K562 (cell line): ENCODE results near the gene CDHR1. TPM values are rescaled to one million over a fixed set of nuclear protein-coding genes. Genes with fewer than 3 reads are reported as not detected.
A peak's percentile ranks its signal among the peaks of the same experiment; 100 is the strongest.

ENCODE experiments used
- ATAC-seq: fragments of 200-7000 bp; cut with Tn5 transposase; 3 replicates; pipeline ENCODE4 v1.9.1; 2020; ENCODE audit warnings: moderate library complexity
- BruUV-seq: library from RNA; stranded (reverse); fragments of 400-500 nt; replicated peaks from 2 replicates; lab custom pipeline; 2021; lab: Mats Ljungman, UMichigan
- CTCF ChIA-PET: fragments of 300-600 bp; formaldehyde crosslinking; extraction: SDS; loops from one replicate; lab custom pipeline; 2021; ENCODE audit warnings: low intra/inter-chr PET ratio; lab: Yijun Ruan, JAX
- POLR2A ChIA-PET: fragments of 300-600, 350-650 bp; sonication (Branson Sonifier 250); formaldehyde crosslinking; extraction: SDS; loops from one replicate; lab custom pipeline; 2021; ENCODE audit warnings: antibody characterized with exemption, inconsistent platforms; lab: Yijun Ruan, JAX
- DNase-seq, 4 experiments: peaks; one replicate each; pipeline versions ENCODE4 v3.0.0 to v3.0.0-alpha.2; 2011 to 2018; ENCODE audit warnings: low spot score in 3 of 4, mixed read lengths in 3 of 4; ENCODE audit errors: extremely low read depth in 1 of 4
- FAIRE-seq: peaks from 2 replicates; lab custom pipeline; 2011; peaks lifted over from hg19 to GRCh38; lab: Jason Lieb, UNC
- H2AFZ ChIP-seq: 2 replicates; pipeline ENCODE4 v1.6.0; 2011; ENCODE audit warnings: low read depth, low read length, control low read depth, inconsistent platforms
- H3K27ac ChIP-seq: fragments of 200-600 bp; 3 replicates; pipeline ENCODE4 v1.8.0; 2011; ENCODE audit warnings: low read depth, mild to moderate bottlenecking, control low read depth, inconsistent platforms, low read length, moderate library complexity, mixed read lengths; ENCODE audit errors: extremely low read depth
- H3K27me3 ChIP-seq, 2 experiments: fragments of 300-600 bp in 1 of 2; 2 replicates in 1 of 2; 3 replicates in 1 of 2; pipeline versions ENCODE4 v1.6.0 to v1.8.0; 2011; ENCODE audit warnings: inconsistent platforms in 2 of 2, low read length in 2 of 2, mild to moderate bottlenecking in 1 of 2, mixed read lengths in 1 of 2, moderate library complexity in 1 of 2; ENCODE audit not compliant: control insufficient read depth in 2 of 2, insufficient read depth in 2 of 2
- H3K36me3 ChIP-seq: fragments of 300-600 bp; 3 replicates; pipeline ENCODE4 v1.8.0; 2011; ENCODE audit warnings: mild to moderate bottlenecking, low read length, inconsistent platforms; ENCODE audit not compliant: control insufficient read depth, insufficient read depth
- H3K4me1 ChIP-seq, 2 experiments: fragments of 200-600 bp in 1 of 2; replicated peaks in 1 of 2; 2 replicates in 1 of 2; 3 replicates in 1 of 2; pipeline versions ENCODE4 v1.5.1 to v1.8.0; 2011; ENCODE audit warnings: inconsistent platforms in 2 of 2, low read length in 2 of 2, mild to moderate bottlenecking in 1 of 2, mixed read lengths in 1 of 2, moderate library complexity in 1 of 2; ENCODE audit not compliant: control insufficient read depth in 2 of 2, insufficient read depth in 2 of 2
- H3K4me2 ChIP-seq: 2 replicates; pipeline ENCODE4 v1.6.1; 2011; ENCODE audit warnings: low read length, control low read depth, inconsistent platforms, mixed read lengths; ENCODE audit not compliant: insufficient read depth
- H3K4me3 ChIP-seq: fragments of 200-600 bp; sonication (generic), shearing (Covaris generic); 2 replicates; pipeline ENCODE4 v1.5.1; 2016; ENCODE audit warnings: control low read depth, inconsistent platforms
- H3K79me2 ChIP-seq: fragments of 200-600 bp; 3 replicates; pipeline ENCODE4 v1.8.0; 2011; ENCODE audit warnings: low read length, inconsistent platforms; ENCODE audit not compliant: control insufficient read depth, insufficient read depth
- H3K9ac ChIP-seq, 2 experiments: 2 replicates each; pipeline versions ENCODE4 v1.6.0 to v1.6.1; 2011; ENCODE audit warnings: low read depth in 2 of 2, low read length in 2 of 2, control low read depth in 1 of 2, inconsistent platforms in 1 of 2, mild to moderate bottlenecking in 1 of 2, mixed read lengths in 1 of 2; ENCODE audit not compliant: insufficient read depth in 1 of 2
- H3K9me1 ChIP-seq: one replicate; pipeline ENCODE4 v1.6.0; 2011; ENCODE audit warnings: inconsistent platforms, mild to moderate bottlenecking, low read length, moderate library complexity; ENCODE audit not compliant: control insufficient read depth, insufficient read depth
- H3K9me3 ChIP-seq: replicated peaks from 2 replicates; pipeline ENCODE4 v1.5.1; 2011; ENCODE audit warnings: low read depth, low read length, inconsistent platforms; ENCODE audit not compliant: control insufficient read depth, insufficient read depth
- H4K20me1 ChIP-seq: replicated peaks from 2 replicates; pipeline ENCODE4 v1.6.1; 2011; ENCODE audit warnings: low read length, inconsistent platforms, mixed read lengths; ENCODE audit not compliant: control insufficient read depth, insufficient read depth
- CBFA2T2 ChIP-seq: fragments of 450-650 bp; conservative IDR thresholded peaks from 2 replicates; pipeline ENCODE4 v1.6.1; 2017; ENCODE audit warnings: mild to moderate bottlenecking
- CBFA2T3 ChIP-seq: fragments of 450-650 bp; IDR thresholded peaks from 2 replicates; pipeline ENCODE4 v1.6.1; 2017
- CREB1 ChIP-seq, 2 experiments: sonication (generic) in 1 of 2; formaldehyde crosslinking in 1 of 2; IDR thresholded peaks; 2 replicates each; pipeline versions ENCODE4 v1.6.1 to v1.8.0; 2012 to 2022; ENCODE audit warnings: inconsistent platforms in 1 of 2, mild to moderate bottlenecking in 1 of 2, missing genetic modification reagents in 1 of 2, moderate library complexity in 1 of 2
- FOSL1 ChIP-seq: fragments of 200-800 bp; sonication (Bioruptor generic); conservative IDR thresholded peaks from 2 replicates; pipeline ENCODE4 v1.6.1; 2016; ENCODE audit warnings: missing genetic modification characterization, missing compliant biosample characterization
- IRF2 ChIP-seq: sonication (generic); formaldehyde crosslinking; IDR thresholded peaks from 2 replicates; pipeline ENCODE4 v1.8.1; 2022; ENCODE audit warnings: mild to moderate bottlenecking, missing genetic modification reagents
- JUN ChIP-seq, 2 experiments: sonication (generic) in 1 of 2; formaldehyde crosslinking in 1 of 2; IDR thresholded peaks; 2 replicates each; pipeline versions ENCODE4 v1.6.1 to v1.8.0; 2012 to 2022; ENCODE audit warnings: borderline replicate concordance in 2 of 2, mild to moderate bottlenecking in 2 of 2, improper control_type of control experiment in 1 of 2, low read depth in 1 of 2, low read length in 1 of 2, missing genetic modification reagents in 1 of 2
- JUND ChIP-seq, 2 experiments: IDR thresholded peaks; 2 replicates in 1 of 2; 3 replicates in 1 of 2; pipeline ENCODE4 v1.6.1; 2011; ENCODE audit warnings: borderline replicate concordance in 2 of 2, low read depth in 2 of 2, low read length in 2 of 2, improper control_type of control experiment in 1 of 2, missing biosample characterization in 1 of 2, missing genetic modification characterization in 1 of 2, missing genetic modification reagents in 1 of 2
- TEAD1 ChIP-seq, 2 experiments: fragments of 450-650 bp in 1 of 2; sonication (generic) in 1 of 2; formaldehyde crosslinking; IDR thresholded peaks; 2 replicates each; pipeline versions ENCODE4 v1.4.0 to v1.8.0; 2020 to 2022; ENCODE audit warnings: mild to moderate bottlenecking in 2 of 2, missing genetic modification reagents in 1 of 2
- TEAD4 ChIP-seq, 2 experiments: sonication (generic) in 1 of 2; formaldehyde crosslinking in 1 of 2; IDR thresholded peaks; 2 replicates each; pipeline versions ENCODE4 v1.6.1 to v1.8.0; 2012 to 2022; ENCODE audit warnings: borderline replicate concordance in 1 of 2, inconsistent platforms in 1 of 2, low read length in 1 of 2, mild to moderate bottlenecking in 1 of 2, missing genetic modification reagents in 1 of 2
- ZNF311 ChIP-seq: fragments of 250-450 bp; sonication (Bioruptor Pico); IDR thresholded peaks from 2 replicates; pipeline ENCODE4 v1.4.0; 2020; ENCODE audit warnings: mild to moderate bottlenecking, moderate library complexity
- WGBS: fragments of 100-300 bp; shearing (Covaris generic); methylation state at CpG from one replicate; pipeline ENCODE4 v1.1.6; 2016; ENCODE audit warnings: low coverage, mixed read lengths; ENCODE audit not compliant: insufficient coverage; ENCODE audit errors: missing lambda C conversion rate; 5-methylcytosine and 5-hydroxymethylcytosine counted together
- in situ Hi-C: fragments of 300-500 bp; cut with MboI; formaldehyde crosslinking; loops from 4 replicates; pipeline ENCODE4 v1.15.0; 2018; ENCODE audit warnings: inconsistent platforms, mixed read lengths
- intact Hi-C: fragments of 100-400 bp; cut with micrococcal nuclease; formaldehyde crosslinking; loops from 2 replicates; pipeline ENCODE4 v1.14.2; 2022
- polyA plus RNA-seq, 8 experiments: library from polyadenylated mRNA; depleted of rRNA in 4 of 8; stranded (reverse) in 5 of 8; unstranded in 3 of 8; fragments of >200 nt; fragmentation: Nextera tagmentation in 2 of 8; fragmentation: Illumina TruSeq in 1 of 8; extraction: Ambion mirVana in 2 of 8; extraction: Trizol in 1 of 8; gene quantifications; 2 replicates each; pipeline versions ENCODE4 v1.2.1 to v1.2.3, GENCODE V29; 2011 to 2014; ENCODE audit warnings: inconsistent platforms in 1 of 8, missing spikeins in 1 of 8
- total RNA-seq, 7 experiments: library from RNA; depleted of rRNA in 6 of 7; stranded (reverse); fragments of >200 nt in 6 of 7; fragmentation: Illumina TruSeq in 2 of 7; extraction: Trizol in 2 of 7; gene quantifications; 2 replicates each; pipeline versions ENCODE4 v1.2.1 to v1.2.3, GENCODE V29; 2011 to 2021; ENCODE audit warnings: low replicate concordance in 1 of 7
- TF ChIP-seq, protein P1 (sequence below): fragments of 200-800 bp; sonication (Bioruptor generic); IDR thresholded peaks from 2 replicates; pipeline ENCODE4 v1.6.1; 2017; ENCODE audit warnings: missing genetic modification characterization, missing compliant biosample characterization
- TF ChIP-seq, protein P2 (sequence below): fragments of 450-650 bp; formaldehyde crosslinking; IDR thresholded peaks from 2 replicates; pipeline ENCODE4 v1.4.0; 2020; ENCODE audit warnings: mild to moderate bottlenecking, moderate library complexity
- TF ChIP-seq, protein P3 (sequence below): fragments of 250-450 bp; sonication (Bioruptor Pico); IDR thresholded peaks from 2 replicates; pipeline ENCODE4 v1.8.0; 2022; ENCODE audit warnings: inconsistent platforms, mild to moderate bottlenecking, moderate library complexity, borderline replicate concordance

Gene CDHR1
- total and polyA plus RNA-seq, 9 of the 15 experiments (the other 6 are each of a cell fraction or from before 2014, with no cell fraction given): 0.03 to 0.99 (median 0.20) TPM

DNA sequence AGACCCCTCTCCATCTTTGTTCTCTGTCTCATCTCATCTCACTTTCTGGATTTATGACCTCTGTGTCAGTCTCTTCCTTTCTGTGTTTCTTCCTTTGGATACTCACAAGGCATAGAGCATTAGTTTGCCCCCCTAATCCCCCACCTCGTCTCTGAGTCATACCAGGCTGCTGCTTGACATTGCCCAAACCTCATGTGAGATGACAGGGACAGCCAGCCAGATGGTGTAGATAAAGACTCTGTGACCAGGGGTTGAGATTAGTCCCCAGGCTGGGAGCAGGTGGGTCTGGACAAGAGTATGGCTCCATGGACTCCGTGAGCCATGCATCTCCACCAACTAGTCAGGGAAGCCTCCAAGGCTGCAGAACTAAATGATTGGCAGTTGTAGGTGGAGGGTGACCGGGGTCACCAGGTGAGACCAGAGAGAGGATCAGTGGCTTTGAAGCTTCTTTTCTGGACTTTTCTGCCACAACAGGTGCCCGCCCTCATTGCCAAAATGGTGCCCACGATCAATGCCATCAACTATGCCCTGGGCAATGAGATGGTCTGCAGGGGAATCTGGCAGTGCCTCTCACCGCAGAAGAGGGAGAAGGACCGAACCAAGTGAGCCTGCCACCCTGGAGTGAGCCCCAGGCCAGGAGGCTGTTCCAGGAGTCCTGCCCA is 63.8 kb downstream of the CDHR1 start:
- FAIRE-seq: no peak
- intact Hi-C loops: loop anchor here (5.0 kb wide), 1 partner anchor 126 kb away; no protein-coding TSS in a partner anchor
- in situ Hi-C loops: no loop called here
- Histone ChIP-seq H3K4me3 (no peak overlapping the region), H3K4me1 (peaks cover 4 to 15% of the 10 kb centered on the region in 2 experiments; a peak in 2 of 5 replicates), H3K27me3 (peaks cover 5 to 43% of the 10 kb centered on the region in 2 experiments; a peak in 2 of 5 replicates), H3K9me1 (no peaks in the 10 kb centered on the region), H3K9ac (no peak overlapping the region)
- BruUV-seq: no TSS peak
- POLR2A ChIA-PET: no interaction called here
- TF ChIP-seq CREB1 (IDR thresholded peaks at IDR 0.05) (no peak), CREB1 (CRISPR knock-in tag; IDR thresholded peaks at IDR 0.05) (no peak), JUND (IDR thresholded peaks at IDR 0.05; ENCODE audit: borderline replicate concordance, low read depth, low read length) (no peak), JUND (tag; IDR thresholded peaks at IDR 0.05; ENCODE audit: borderline replicate concordance, low read depth, low read length) (peak; percentile 15; the same call in 1 of the 3 replicates), JUN (IDR thresholded peaks at IDR 0.05; ENCODE audit: borderline replicate concordance, low read depth, low read length) (no peak), JUN (CRISPR knock-in tag; IDR thresholded peaks at IDR 0.05; ENCODE audit: borderline replicate concordance) (no peak), CBFA2T3 (peak; percentile 33; the same call in 1 of the 2 replicates), TEAD1 (CRISPR knock-in tag; IDR thresholded peaks at IDR 0.05) (no peak), CBFA2T2 (0 out of 2 replicates have a peak, but pooled peaks have one; percentile 21), TEAD4 (IDR thresholded peaks at IDR 0.05; ENCODE audit: low read length) (0 out of 2 replicates have a peak, but pooled peaks have one; percentile 12), TEAD4 (CRISPR knock-in tag; IDR thresholded peaks at IDR 0.05; ENCODE audit: borderline replicate concordance) (no peak), IRF2 (no peak), FOSL1 (peak; percentile 77), ZNF311 (CRISPR knock-in tag) (no peak)
- TF ChIP-seq, protein P1, sequence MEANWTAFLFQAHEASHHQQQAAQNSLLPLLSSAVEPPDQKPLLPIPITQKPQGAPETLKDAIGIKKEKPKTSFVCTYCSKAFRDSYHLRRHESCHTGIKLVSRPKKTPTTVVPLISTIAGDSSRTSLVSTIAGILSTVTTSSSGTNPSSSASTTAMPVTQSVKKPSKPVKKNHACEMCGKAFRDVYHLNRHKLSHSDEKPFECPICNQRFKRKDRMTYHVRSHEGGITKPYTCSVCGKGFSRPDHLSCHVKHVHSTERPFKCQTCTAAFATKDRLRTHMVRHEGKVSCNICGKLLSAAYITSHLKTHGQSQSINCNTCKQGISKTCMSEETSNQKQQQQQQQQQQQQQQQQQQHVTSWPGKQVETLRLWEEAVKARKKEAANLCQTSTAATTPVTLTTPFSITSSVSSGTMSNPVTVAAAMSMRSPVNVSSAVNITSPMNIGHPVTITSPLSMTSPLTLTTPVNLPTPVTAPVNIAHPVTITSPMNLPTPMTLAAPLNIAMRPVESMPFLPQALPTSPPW (CRISPR knock-in tag): peak; percentile 50
- TF ChIP-seq, protein P2, sequence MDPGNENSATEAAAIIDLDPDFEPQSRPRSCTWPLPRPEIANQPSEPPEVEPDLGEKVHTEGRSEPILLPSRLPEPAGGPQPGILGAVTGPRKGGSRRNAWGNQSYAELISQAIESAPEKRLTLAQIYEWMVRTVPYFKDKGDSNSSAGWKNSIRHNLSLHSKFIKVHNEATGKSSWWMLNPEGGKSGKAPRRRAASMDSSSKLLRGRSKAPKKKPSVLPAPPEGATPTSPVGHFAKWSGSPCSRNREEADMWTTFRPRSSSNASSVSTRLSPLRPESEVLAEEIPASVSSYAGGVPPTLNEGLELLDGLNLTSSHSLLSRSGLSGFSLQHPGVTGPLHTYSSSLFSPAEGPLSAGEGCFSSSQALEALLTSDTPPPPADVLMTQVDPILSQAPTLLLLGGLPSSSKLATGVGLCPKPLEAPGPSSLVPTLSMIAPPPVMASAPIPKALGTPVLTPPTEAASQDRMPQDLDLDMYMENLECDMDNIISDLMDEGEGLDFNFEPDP (CRISPR knock-in tag): no peak
- TF ChIP-seq, protein P3, sequence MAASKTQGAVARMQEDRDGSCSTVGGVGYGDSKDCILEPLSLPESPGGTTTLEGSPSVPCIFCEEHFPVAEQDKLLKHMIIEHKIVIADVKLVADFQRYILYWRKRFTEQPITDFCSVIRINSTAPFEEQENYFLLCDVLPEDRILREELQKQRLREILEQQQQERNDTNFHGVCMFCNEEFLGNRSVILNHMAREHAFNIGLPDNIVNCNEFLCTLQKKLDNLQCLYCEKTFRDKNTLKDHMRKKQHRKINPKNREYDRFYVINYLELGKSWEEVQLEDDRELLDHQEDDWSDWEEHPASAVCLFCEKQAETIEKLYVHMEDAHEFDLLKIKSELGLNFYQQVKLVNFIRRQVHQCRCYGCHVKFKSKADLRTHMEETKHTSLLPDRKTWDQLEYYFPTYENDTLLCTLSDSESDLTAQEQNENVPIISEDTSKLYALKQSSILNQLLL (CRISPR knock-in tag): no peak
- TF ChIP-seq, all 486 proteins: peak for 6
- H2AFZ ChIP-seq: no peak overlapping the region
- no peak overlapping the region for H3K4me2 ChIP-seq
- H3K27ac ChIP-seq: no peak overlapping the region
- H3K36me3 ChIP-seq: no peaks in the 10 kb centered on the region
- CTCF ChIA-PET: no interaction called here
- 3% methylated on average over 7 of the region's 7 CpGs for WGBS
- H3K9me3 ChIP-seq: no peaks in the 10 kb centered on the region
- H3K79me2 ChIP-seq: no peaks in the 10 kb centered on the region
- no peak for DNase-seq
- no peak for ATAC-seq
- no peaks in the 10 kb centered on the region for H4K20me1 ChIP-seq
